CD4-positive, alpha-beta memory T cell (primary cell): Measurements from ENCODE around the gene FAM83C. TPM values are rescaled to one million over a fixed set of nuclear protein-coding genes. Genes with fewer than 3 reads are reported as not detected.
A peak's percentile ranks its signal among the peaks of the same experiment; 100 is the strongest.
"Not testable (repeated sequence)": the region's sequence is repeated elsewhere in the genome, so short reads cannot be mapped to it uniquely, and the experiment has no call there.

Experiments used
- CTCF ChIA-PET: fragments of 350-600 bp; sonication (Branson Sonifier 250); formaldehyde crosslinking; loops from one replicate; lab custom pipeline; 2021; ENCODE audit warnings: inconsistent platforms; ENCODE audit not compliant: partially characterized antibody; lab: Charles Lee
- POLR2A ChIA-PET: fragments of 350-600 bp; sonication (Branson Sonifier 250); formaldehyde crosslinking; loops from one replicate; lab custom pipeline; 2021; ENCODE audit not compliant: partially characterized antibody; lab: Charles Lee
- DNase-seq, 5 donors: peaks; one replicate each; pipeline versions ENCODE4 v3.0.0 to v3.0.0-alpha.2; 2020 to 2022; ENCODE audit warnings: mixed read lengths in 1 of 5
- H3K27ac ChIP-seq: one replicate; pipeline ENCODE4 v1.7.0; 2013; ENCODE audit warnings: low read depth, low read length
- H3K27me3 ChIP-seq: 2 replicates; pipeline ENCODE4 v1.7.0; 2013; ENCODE audit warnings: mild to moderate bottlenecking, low read length, moderate library complexity; ENCODE audit not compliant: insufficient read depth
- H3K36me3 ChIP-seq: 2 replicates; pipeline ENCODE4 v1.7.0; 2013; ENCODE audit warnings: mild to moderate bottlenecking, low read length, moderate library complexity; ENCODE audit not compliant: insufficient read depth
- H3K4me1 ChIP-seq: 2 replicates; pipeline ENCODE4 v1.7.0; 2013; ENCODE audit warnings: mild to moderate bottlenecking, low read length, moderate library complexity; ENCODE audit not compliant: insufficient read depth
- H3K4me3 ChIP-seq, 2 donors: one replicate each; pipeline ENCODE4 v1.7.0; 2013; ENCODE audit warnings: low read length in 2 of 2, mild to moderate bottlenecking in 1 of 2
- H3K9me3 ChIP-seq, 2 donors: one replicate each; pipeline ENCODE4 v1.7.0; 2013; ENCODE audit warnings: low read length in 2 of 2, control low read depth in 1 of 2; ENCODE audit not compliant: control insufficient read depth in 1 of 2
- H3K27ac Mint-ChIP-seq, 7 donors: one replicate each; pipeline ENCODE4 v1.8.0; 2020 to 2021; ENCODE audit warnings: mixed read lengths in 7 of 7, mild to moderate bottlenecking in 6 of 7, inconsistent platforms in 3 of 7, moderate library complexity in 3 of 7
- H3K27me3 Mint-ChIP-seq, 2 donors: one replicate each; pipeline ENCODE4 v1.8.0; 2020 to 2021; ENCODE audit warnings: mixed read lengths in 2 of 2
- H3K36me3 Mint-ChIP-seq, 2 donors: one replicate each; pipeline ENCODE4 v1.8.0; 2020 to 2021; ENCODE audit warnings: mixed read lengths in 2 of 2, inconsistent platforms in 1 of 2, mild to moderate bottlenecking in 1 of 2
- H3K4me1 Mint-ChIP-seq, 4 donors: one replicate each; pipeline ENCODE4 v1.8.0; 2020 to 2021; ENCODE audit warnings: mixed read lengths in 4 of 4, mild to moderate bottlenecking in 1 of 4
- H3K4me3 Mint-ChIP-seq, 8 donors: one replicate each; pipeline ENCODE4 v1.8.0; 2020 to 2021; ENCODE audit warnings: mixed read lengths in 8 of 8, mild to moderate bottlenecking in 7 of 8, moderate library complexity in 6 of 8, inconsistent platforms in 3 of 8
- H3K9me3 Mint-ChIP-seq, 8 donors: one replicate each; pipeline ENCODE4 v1.8.0; 2020 to 2021; ENCODE audit warnings: mixed read lengths in 8 of 8, mild to moderate bottlenecking in 5 of 8, inconsistent platforms in 3 of 8, moderate library complexity in 1 of 8
- intact Hi-C: fragments of 100-400 bp; cut with micrococcal nuclease; formaldehyde crosslinking; loops from one replicate; pipeline ENCODE4 v1.15.1; 2023
- polyA plus RNA-seq, 2 donors: library from polyadenylated mRNA; unstranded; fragments of 300-500 nt; fragmentation: Illumina TruSeq; gene quantifications; one replicate each; pipeline ENCODE4 v1.2.3, GENCODE V29; 2021
- total RNA-seq, 2 experiments: library from RNA; stranded (reverse); gene quantifications; one replicate each; pipeline ENCODE4 v1.2.3, GENCODE V29; 2021

Gene FAM83C
- total and polyA plus RNA-seq, 4 experiments from 2014 or later, result not detected

DNA sequence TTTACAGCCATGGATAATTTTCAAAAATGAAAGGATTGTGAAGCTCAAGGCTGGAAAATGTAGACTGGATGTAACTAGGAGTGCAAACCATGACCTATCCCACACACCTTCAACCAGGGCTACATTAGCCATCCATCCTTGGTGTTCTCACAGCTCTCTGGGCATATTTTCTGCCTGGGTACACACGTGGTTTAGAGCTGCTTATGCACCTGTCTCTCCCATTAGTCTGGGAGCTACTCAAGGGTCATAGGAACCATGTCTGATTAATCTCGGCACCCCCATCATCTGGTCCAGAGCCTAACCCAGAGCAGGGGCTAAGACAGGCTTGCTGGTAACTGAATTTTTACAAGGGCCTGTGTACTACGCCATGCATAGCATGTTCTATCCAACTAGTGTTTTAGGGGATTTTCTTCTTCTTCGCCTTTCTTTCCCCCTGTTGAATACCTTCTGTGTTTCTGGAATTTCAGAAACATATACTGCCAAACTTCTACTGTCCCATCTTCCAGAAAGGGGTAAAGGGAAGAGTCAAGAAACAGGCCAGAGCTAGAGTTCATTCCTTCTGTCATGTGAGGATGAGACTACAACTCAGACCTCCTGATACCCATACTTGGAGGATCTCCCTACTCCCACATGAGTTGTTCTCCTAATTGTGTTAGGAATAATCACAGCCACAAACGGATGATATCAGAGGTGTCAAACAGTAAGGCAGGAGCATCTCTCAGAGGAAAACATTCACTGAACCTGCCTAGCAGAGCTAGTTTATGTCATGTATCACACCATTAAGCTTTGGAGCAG lies 25.4 kb upstream of the FAM83C start:
- H3K4me1 Mint-ChIP-seq, result peaks cover 8 to 22% (median 10%) of the 10 kb centered on the region in 4 donors
- H3K36me3 Mint-ChIP-seq, result peaks cover 8 to 15% of the 10 kb centered on the region in 2 donors
- DNase-seq, result no peak
- Histone ChIP-seq H3K27ac (no peak overlapping the region), H3K9me3 (no peaks in the 10 kb centered on the region), H3K4me3 (no peak overlapping the region), H3K4me1 (peaks cover 3% of the 10 kb centered on the region), H3K36me3 (no peaks in the 10 kb centered on the region), H3K27me3 (no peaks in the 10 kb centered on the region)
- POLR2A ChIA-PET, result no interaction called here
- CTCF ChIA-PET, result interaction anchor here (0.6 to 2.3 kb wide), 4 partner anchors 8 to 122 kb away, joined by 3 to 10 read pairs (median 4); no protein-coding TSS in a partner anchor
- no peak overlapping the region for H3K4me3 Mint-ChIP-seq
- intact Hi-C loops, result no loop called here
- peaks cover 0 to 1% (median 0%) of the 10 kb centered on the region in 8 donors for H3K9me3 Mint-ChIP-seq
- peak overlapping the region in 5 of 7 donors; percentile 14 to 78 (median 51) for H3K27ac Mint-ChIP-seq
- no peaks in the 10 kb centered on the region for H3K27me3 Mint-ChIP-seq

DNA sequence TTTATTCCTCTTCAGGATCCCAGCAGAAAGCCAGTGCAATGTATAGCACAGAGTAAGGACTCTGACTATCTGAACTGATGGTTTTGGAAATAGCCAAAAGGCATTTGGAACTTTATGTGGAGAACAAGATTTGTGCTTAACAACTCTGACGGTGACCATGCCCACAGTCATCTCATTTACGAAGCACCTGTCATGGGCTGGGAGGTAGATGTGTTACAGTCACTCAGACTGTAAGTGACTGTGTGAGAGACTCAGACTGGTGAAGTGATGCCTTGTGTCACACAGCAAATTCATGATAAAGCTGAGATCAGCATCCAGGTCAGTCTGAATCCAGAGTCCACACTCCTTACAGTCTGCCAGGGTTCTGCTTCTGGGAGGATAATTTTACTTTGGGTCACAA lies 23.9 kb upstream of the FAM83C start:
- no peaks in the 10 kb centered on the region for H3K27me3 ChIP-seq
- H3K4me1 ChIP-seq, result peaks cover 3% of the 10 kb centered on the region
- ChIA-PET POLR2A (no interaction called here), CTCF (no interaction called here)
- intact Hi-C loops, result no loop called here
- no peak overlapping the region for H3K4me3 ChIP-seq
- H3K36me3 ChIP-seq, result no peaks in the 10 kb centered on the region
- Mint-ChIP-seq H3K36me3 (peaks cover 13 to 20% of the 10 kb centered on the region in 2 donors), H3K4me3 (no peak overlapping the region), H3K9me3 (peaks cover 0 to 1% (median 0%) of the 10 kb centered on the region in 8 donors), H3K4me1 (peaks cover 10 to 22% (median 11%) of the 10 kb centered on the region in 4 donors), H3K27me3 (no peaks in the 10 kb centered on the region), H3K27ac (peak overlapping the region in 3 of 7 donors; percentile 32 to 56 (median 55))
- DNase-seq, result no peak
- H3K27ac ChIP-seq, result no peak overlapping the region
- no peaks in the 10 kb centered on the region for H3K9me3 ChIP-seq

DNA sequence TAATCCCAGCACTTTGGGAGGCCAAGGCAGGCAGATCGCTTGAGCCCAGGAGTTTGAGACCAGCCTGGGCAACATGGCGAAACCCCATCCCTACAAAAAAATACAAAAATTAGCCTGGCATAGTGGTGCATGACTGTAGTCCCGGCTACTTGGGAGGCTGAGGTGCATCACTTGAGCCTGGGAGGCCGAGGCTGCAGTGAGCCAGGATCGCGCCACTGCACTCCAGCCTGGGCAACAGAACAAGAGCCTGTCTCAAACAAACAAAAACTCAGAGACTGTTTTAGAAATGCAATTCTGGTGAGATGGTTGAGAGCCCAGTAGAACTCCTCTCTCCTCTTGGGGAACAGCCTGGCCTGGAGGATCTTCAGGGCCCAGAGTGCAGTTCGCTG lies 23.4 kb upstream of the FAM83C start:
- H3K9me3 Mint-ChIP-seq, POLR2A ChIA-PET, H3K27me3 Mint-ChIP-seq, H3K27ac ChIP-seq, H3K4me3 Mint-ChIP-seq, H3K4me3 ChIP-seq, intact Hi-C loops, H3K4me1 ChIP-seq, CTCF ChIA-PET, H3K36me3 ChIP-seq, DNase-seq, H3K27me3 ChIP-seq, H3K9me3 ChIP-seq: not testable (repeated sequence)
- H3K27ac Mint-ChIP-seq, result peak overlapping the region in 3 of 7 donors; percentile 55 to 82 (median 56)
- peaks cover 13 to 19% of the 10 kb centered on the region in 2 donors for H3K36me3 Mint-ChIP-seq
- peaks cover 10 to 18% (median 11%) of the 10 kb centered on the region in 4 donors for H3K4me1 Mint-ChIP-seq

DNA sequence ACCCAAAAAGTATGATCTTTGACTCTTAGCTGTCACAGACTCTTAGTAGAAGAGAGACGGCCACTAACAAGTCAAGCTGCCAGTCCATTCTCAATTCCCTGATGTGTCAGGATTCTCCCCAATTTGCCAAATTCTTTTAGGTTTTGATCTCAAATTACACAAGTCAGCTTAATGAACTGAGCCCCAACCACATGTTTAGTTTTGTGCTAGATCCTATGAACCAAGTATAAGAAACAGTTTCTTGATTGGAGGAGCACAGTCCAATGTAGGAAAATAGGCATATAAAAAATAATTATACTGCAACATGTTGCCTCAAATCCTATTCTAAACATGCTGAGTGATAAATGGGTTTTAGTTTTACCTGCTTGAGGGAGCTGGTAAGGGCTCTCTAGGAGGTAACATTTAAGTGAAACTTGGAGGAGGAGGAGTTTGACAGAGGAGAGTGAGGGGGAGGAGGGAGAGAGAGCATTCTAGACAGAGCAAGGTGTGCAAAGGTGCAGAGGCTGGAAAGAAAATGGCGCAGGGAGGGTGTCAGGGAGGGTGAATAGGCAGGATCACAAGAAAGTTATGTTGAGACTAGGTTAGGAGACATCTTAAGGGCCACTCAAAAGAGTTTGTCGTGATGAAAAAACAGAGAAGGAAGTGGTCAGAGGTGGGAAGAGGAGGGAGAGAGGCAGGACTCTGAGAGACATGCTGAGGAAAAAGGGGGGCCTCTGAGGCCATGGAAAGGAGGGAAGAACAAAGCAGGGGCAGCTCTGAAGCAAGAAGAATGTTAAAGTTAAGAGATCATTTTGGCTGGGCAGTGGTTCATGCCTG lies 22.8 kb upstream of the FAM83C start:
- H3K9me3 ChIP-seq, result no peaks in the 10 kb centered on the region
- intact Hi-C loops, result no loop called here
- Mint-ChIP-seq H3K36me3 (peaks cover 13 to 18% of the 10 kb centered on the region in 2 donors), H3K27me3 (no peaks in the 10 kb centered on the region), H3K4me3 (no peak overlapping the region), H3K9me3 (peaks cover 0 to 1% (median 0%) of the 10 kb centered on the region in 8 donors), H3K27ac (peak overlapping the region in 5 of 7 donors; percentile 1 to 94 (median 82)), H3K4me1 (peaks cover 10 to 18% (median 11%) of the 10 kb centered on the region in 4 donors)
- no peak for DNase-seq
- peaks cover 3% of the 10 kb centered on the region for H3K4me1 ChIP-seq
- CTCF ChIA-PET, result interaction anchor here (1.8 kb wide), 1 partner anchor 12 kb away, joined by 6 read pairs; no protein-coding TSS in a partner anchor
- no peak overlapping the region for H3K27ac ChIP-seq
- H3K27me3 ChIP-seq, result no peaks in the 10 kb centered on the region
- no peak overlapping the region for H3K4me3 ChIP-seq
- POLR2A ChIA-PET, result no interaction called here
- H3K36me3 ChIP-seq, result no peaks in the 10 kb centered on the region

DNA sequence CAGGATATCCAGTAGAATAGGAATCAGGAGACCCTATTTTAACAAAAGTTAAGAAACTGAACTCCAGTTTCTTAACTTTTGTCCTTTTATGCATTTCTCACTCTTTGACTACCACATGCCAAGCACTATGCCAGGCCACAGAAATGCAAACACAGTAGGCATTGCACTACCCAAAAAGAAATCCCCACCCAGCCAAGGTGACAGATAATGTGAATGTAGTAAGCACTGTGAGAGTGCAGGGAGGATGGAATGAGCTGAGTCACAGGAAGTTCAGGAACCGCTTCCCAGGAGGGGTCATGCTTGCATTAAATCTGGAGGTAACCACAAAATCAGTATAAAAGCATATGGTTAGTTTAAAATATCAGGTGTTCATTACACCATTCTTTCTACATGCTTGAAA lies 20.1 kb upstream of the FAM83C start:
- H3K4me1 ChIP-seq, result peaks cover 3% of the 10 kb centered on the region
- H3K27me3 ChIP-seq, result no peaks in the 10 kb centered on the region
- H3K4me3 ChIP-seq, result no peak overlapping the region
- ChIA-PET POLR2A (no interaction called here), CTCF (no interaction called here)
- no peaks in the 10 kb centered on the region for H3K9me3 Mint-ChIP-seq
- H3K9me3 ChIP-seq, result no peaks in the 10 kb centered on the region
- no peak overlapping the region for H3K4me3 Mint-ChIP-seq
- H3K27me3 Mint-ChIP-seq, result no peaks in the 10 kb centered on the region
- H3K4me1 Mint-ChIP-seq, result peaks cover 10 to 12% (median 10%) of the 10 kb centered on the region in 4 donors
- H3K36me3 Mint-ChIP-seq, result peaks cover 13 to 27% of the 10 kb centered on the region in 2 donors
- no peaks in the 10 kb centered on the region for H3K36me3 ChIP-seq
- no peak for DNase-seq
- H3K27ac ChIP-seq, result no peak overlapping the region
- peak overlapping the region in 3 of 7 donors; percentile 35 to 61 (median 53) for H3K27ac Mint-ChIP-seq
- intact Hi-C loops, result no loop called here

DNA sequence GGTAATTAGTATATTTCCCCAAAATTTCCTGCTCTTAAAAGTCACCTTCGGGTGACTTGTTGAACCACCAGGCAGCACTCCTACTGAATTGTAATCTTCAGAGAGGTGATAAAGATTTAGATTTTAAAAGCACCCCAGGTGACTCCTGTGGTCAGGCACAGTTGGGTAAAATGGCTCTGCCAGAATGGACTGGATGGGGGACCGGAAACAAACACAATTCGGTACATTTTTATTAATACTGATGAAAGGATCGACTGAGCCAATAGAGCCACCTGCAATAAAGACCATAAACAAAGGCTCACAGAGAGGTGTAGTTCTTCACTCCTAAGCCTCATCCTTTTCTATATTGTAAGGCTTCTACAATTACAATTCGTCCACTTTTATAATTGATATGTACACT lies 19.6 kb upstream of the FAM83C start:
- no peak overlapping the region for H3K4me3 Mint-ChIP-seq

DNA sequence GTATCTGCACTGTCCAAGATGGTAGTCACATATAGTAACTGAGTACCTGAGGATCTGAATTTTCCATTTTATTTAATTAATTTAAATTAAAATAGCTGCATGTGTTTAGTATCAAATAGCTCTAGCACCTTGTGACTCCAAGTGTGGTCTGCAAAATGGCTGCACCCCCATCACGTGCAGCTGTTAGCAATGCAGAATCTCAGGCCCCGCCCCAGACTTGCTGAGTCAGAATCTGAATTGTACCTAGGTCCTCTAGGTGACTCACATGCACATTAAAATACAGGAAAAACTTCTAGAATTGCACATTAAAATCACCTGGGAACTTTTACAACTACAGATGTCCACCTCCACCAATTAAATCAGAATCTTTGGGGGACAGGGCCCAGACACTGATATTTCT lies 19.2 kb upstream of the FAM83C start:
- Histone ChIP-seq H3K4me1 (peaks cover 3% of the 10 kb centered on the region), H3K9me3 (no peaks in the 10 kb centered on the region), H3K4me3 (no peak overlapping the region), H3K27ac (no peak overlapping the region), H3K36me3 (no peaks in the 10 kb centered on the region), H3K27me3 (no peaks in the 10 kb centered on the region)
- no peaks in the 10 kb centered on the region for H3K9me3 Mint-ChIP-seq
- peaks cover 10 to 12% (median 10%) of the 10 kb centered on the region in 4 donors for H3K4me1 Mint-ChIP-seq
- no peak overlapping the region for H3K27ac Mint-ChIP-seq
- ChIA-PET CTCF (interaction anchor here (1.2 kb wide), 1 partner anchor 18 kb away, joined by 3 read pairs; no protein-coding TSS in a partner anchor), POLR2A (no interaction called here)
- peaks cover 13 to 29% of the 10 kb centered on the region in 2 donors for H3K36me3 Mint-ChIP-seq
- intact Hi-C loops, result no loop called here
- no peak for DNase-seq
- H3K4me3 Mint-ChIP-seq, result no peak overlapping the region
- H3K27me3 Mint-ChIP-seq, result no peaks in the 10 kb centered on the region

More for the DNA sequence above, 19.6 kb upstream of the FAM83C start:
- Histone ChIP-seq H3K36me3 (no peaks in the 10 kb centered on the region), H3K27ac (no peak overlapping the region), H3K27me3 (no peaks in the 10 kb centered on the region), H3K9me3 (no peaks in the 10 kb centered on the region), H3K4me3 (no peak overlapping the region), H3K4me1 (peaks cover 3% of the 10 kb centered on the region)
- intact Hi-C loops, result no loop called here
- no peak for DNase-seq
- Mint-ChIP-seq H3K9me3 (no peaks in the 10 kb centered on the region), H3K36me3 (peaks cover 13 to 27% of the 10 kb centered on the region in 2 donors), H3K27ac (no peak overlapping the region), H3K4me1 (peaks cover 10 to 12% (median 10%) of the 10 kb centered on the region in 4 donors), H3K27me3 (no peaks in the 10 kb centered on the region)
- ChIA-PET POLR2A (no interaction called here), CTCF (no interaction called here)
